T1000 (cell line): Measurements from ENCODE around the gene EPB41L2.
"Not testable (repeated sequence)": the region's sequence is repeated elsewhere in the genome, so short reads cannot be mapped to it uniquely, and the experiment has no call there.

Experiments
- DNase-seq: peaks from one replicate; lab custom pipeline; 2025; ENCODE audit warnings: mixed read lengths; lab: John Stamatoyannopoulos, UW

The EPB41L2 gene

DNA sequence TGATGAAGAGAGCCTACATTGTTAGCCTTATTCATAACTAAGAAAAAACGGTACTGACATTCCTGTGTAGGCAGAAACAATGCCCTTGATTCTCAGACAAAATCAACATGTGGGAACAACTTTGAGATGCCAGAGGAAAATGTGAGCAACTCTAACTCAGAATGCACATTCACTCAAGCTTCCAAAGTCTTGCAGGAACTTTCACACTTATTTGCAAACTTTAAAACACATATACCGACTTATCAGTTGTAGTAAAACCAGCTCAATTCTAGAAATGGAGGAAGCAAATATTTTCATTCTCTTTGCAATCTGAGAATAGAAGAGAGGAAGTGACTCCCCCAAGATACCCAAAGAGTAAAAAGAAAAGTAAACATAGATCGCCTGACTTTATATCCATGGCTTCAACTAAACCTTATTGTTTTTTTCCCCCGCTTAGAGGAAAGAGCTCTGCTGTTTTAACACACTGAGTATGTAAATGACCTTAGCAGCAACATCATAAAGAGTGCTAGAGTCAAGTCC is 117.6 kb downstream of the EPB41L2 start:
- DNase-seq: no peak

DNA sequence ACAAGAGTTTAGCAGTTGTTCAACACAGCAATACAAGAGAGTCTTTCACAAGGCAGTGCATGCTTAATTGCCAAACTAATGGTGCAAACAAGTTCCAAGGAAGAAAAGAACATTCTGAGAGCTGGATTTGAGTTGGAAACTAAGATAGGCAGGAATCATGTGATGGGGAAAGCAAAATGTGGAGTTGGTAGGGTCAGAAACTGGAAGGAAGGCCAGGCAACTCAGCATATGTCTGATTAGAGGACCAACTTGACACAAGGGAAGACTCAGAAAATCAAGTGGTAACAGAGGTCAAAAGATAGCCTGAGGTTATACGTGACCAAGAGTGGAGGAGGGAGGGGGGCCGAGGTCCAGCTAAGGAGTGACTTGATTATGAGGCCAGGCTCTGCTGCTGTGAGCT is 118.6 kb downstream of the EPB41L2 start:
- no peak for DNase-seq

DNA sequence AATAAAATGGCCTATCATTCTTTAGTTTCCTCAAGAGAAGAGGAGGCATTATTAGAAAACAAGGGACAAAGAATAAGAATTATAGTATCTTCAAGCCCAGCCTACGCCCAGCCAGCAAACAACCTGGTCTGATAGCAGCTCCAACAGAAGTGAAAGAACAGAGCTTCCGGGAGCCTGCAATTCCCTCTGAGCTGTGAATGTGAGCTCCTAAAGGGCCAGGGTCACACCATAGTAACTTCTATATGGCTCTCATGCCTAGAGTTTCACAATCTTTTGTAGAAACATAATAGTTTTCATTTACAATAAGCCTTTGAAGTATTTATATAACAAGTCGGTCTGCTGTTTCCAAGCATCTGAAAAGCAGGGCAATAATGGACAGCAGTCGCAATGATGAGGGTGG is 119.3 kb downstream of the EPB41L2 start:
- no peak for DNase-seq

DNA sequence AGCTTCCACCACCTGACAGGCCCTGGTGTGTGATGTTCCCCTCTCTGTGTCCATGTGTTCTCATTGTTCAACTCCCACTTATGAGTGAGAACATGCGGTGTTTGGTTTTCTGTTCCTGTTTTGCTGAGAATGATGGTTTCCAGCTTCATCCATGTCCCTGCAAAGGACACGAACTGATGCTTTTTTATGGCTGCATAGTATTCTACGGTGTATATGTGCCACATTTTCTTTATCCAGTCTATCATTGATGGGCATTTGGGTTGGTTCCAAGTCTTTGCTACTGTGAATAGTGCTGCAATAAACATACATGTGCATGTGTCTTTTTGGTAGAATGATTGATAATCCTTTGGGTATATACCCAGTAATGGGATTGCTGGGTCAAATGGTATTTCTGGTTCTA is 120.3 kb downstream of the EPB41L2 start:
- not testable (repeated sequence) for DNase-seq

DNA sequence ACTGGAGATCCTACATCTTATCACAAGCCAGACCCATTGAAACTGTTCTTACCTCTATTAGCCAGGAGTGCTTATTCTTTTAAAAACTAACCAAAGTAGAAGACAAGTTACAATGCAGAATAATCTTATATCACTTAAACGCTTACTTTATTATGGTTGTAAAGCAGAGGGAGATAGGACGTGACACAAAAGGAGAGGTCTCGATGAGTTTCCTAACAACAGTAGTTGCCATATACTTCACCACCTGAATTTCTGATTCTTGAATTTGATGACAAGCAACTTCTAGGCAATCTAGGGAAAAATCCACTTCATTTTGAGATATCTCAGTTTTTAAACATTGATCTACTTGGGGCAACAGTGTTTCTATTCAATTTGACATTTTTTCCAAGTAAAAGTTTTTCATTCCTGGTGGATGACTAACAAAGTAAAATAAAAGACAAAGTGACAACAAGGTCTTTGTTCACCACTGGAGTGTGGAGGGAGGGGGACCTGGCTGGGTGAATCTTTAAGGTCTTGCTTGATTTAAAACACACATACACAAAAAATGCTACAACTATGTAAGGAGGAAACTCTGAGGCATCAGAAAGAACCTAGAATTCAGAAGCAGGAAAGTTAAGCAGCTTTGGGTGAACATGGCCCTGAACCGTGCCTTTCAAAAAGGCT is 125.0 kb downstream of the EPB41L2 start:
- no peak for DNase-seq

DNA sequence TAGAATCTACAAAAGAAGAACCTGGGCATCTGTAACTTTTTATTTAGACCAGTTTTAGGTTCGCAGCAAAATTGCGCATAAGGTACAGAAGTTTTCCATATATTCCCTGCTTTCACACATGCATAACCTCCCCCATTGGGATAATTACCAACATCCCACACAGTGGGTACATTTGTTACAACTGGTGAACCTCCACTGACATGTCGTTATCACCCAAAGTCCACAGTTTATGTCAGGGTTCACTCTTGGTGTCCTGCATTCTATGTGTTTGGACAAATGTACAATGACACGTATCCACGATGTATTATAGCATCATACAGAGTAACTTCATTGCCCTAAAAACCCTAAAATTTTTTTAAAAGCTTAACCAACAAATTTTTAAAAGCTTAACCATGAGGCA is 126.1 kb downstream of the EPB41L2 start:
- no peak for DNase-seq

DNA sequence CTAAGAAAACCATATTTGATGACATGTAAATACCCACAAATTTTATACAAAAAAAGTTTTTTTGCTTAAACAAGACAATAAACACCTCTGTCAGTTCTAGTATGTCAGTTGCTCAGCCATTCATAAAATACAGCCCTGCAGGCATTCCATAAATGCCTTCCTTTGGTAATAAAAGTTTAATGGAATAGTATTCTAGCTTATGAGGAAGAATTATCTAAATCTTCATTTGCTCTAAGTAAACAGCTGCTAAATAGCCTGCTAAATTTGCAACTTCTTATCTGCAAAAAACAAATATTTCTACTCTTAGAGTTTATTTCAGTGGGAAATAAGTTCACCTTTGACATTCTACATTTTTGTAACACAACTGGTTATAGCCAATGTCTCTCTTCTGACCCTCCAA is 127.1 kb downstream of the EPB41L2 start:
- no peak for DNase-seq

DNA sequence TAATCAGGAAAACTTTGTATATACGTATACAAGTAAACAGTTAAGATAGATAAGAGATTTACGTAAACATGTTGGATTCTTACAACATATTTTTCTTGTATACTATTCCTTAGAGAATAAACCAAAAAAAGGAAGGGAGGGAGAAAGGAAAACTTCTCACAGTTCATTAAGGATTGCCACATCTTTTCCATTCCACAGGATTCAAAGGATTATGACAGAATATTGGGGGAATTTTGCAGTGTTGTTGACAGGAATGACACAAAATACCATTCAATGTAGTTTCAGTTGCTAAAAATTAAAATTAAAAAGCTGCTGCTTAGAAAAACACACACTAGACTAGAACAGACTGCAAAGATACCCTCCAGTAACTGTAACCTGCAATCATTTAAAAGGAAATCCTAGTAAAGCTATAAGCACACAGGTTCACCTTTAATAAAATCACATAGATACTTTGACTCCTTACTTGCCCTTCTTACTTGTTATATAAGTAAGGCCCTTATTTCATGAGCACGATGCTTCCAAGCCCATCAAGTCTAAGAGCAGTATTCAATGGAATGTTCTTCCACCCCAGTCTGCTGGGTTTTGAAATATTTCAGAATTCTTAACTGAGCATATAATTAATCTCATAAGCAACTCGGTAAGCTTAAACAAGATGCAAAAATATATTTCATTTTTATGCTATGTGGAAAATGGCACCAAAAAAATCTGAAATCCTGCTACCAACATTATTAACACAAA is 128.0 kb downstream of the EPB41L2 start:
- DNase-seq: no peak

DNA sequence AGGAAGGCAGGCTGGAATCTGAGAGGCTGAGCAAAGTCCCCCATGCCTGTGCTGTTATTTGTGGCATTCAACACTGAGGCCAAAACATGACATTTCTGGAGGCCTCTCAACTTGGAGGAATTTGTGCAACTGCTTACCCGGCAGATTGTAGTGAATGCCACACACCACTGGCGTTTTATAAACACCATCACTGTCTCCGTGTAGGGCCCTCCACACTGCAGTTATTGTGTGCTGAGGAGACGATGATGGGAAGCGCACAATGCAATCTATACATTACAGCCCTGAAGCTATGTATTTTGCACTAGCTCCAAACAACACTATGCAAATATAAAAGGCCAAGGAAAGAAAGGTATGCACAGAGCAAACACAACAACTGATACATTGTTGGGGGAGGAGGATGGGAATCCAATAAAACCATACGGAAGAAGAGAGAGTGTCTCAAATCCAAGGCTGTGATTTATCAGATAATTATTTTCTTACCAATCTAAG is 129.3 kb downstream of the EPB41L2 start:
- DNase-seq: no peak

DNA sequence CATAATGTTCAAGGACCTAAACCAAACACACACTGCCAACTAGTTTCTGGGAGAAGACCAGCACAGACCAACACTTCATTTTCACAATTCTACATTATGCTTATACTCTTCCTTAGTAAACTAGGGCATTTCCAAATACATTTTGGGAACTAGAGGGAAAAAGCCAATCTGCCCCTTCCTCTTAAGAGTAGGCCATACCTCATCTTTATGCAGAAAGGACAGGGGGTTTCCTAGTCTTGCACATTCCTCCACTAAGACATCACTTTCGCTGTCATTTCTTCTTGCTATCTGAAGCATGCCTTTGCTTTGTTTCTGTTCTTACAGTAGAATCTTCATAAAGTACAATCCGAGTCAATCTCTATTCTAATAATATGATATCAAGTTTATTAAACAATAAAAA is 130.1 kb downstream of the EPB41L2 start:
- DNase-seq: no peak

DNA sequence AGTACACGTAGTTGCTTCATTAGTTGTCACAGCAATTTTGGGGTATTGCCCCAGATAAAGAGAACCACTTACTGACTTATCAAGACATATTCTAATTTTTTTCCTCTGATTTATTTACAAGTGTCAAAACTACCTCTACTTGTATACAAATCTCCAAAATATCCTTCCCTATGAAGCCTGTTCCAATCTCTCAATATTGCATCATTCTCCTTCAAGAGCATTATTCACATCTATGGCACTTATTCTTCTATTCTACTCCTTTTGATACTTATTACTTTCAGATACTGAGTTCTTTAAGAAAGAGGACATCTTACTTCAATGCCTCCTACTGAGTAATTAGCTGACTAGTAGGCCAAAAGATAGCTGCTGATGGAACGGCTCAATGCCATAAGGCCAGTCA is 130.6 kb downstream of the EPB41L2 start:
- no peak for DNase-seq

DNA sequence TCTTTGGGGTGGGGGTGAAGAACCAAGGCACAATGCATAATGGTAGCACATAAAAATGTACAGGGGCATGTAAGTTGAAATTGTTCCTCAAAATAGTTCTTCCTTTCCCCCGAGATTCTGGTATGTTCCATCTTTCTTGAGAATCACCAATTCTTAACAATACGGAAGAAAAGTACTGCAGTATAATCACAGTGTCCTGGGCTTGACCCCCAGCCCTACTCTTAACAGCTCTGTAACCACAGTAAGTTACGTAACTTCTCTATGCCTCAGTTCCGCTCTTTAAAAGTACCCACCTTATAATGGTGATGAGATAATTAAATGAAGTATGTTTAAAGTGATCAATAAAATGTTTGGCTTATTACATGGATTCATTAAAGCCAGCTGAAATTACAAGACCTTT is 131.4 kb downstream of the EPB41L2 start:
- no peak for DNase-seq

DNA sequence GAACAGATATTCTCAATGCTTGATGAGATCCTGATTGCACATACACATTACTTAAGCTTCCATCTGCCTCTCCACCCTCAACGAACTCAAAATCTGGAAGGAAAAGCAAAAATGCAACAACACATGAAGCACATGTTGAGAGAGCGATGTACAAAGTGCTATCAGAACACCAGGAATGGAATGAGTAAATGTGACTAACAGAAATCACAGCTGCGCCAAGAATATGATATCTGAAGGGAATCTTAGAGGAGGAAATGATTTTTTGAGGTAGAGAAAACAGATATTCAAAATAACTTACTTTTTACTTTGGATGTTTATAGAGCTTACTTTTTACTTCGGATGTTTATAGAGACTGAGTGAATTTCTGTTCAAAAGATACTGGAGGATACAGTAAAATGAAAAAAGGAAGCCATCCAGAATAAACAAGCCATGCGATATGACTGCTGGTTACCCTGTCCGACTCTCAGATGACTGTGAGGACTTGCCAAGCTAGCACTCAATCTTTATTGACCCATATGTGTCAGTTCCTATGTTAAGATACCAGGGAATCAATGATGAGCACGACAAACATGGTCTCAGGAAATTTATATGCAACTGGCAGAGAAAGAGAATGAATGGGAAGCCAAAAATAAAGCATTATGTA is 133.9 kb downstream of the EPB41L2 start:
- no peak for DNase-seq

DNA sequence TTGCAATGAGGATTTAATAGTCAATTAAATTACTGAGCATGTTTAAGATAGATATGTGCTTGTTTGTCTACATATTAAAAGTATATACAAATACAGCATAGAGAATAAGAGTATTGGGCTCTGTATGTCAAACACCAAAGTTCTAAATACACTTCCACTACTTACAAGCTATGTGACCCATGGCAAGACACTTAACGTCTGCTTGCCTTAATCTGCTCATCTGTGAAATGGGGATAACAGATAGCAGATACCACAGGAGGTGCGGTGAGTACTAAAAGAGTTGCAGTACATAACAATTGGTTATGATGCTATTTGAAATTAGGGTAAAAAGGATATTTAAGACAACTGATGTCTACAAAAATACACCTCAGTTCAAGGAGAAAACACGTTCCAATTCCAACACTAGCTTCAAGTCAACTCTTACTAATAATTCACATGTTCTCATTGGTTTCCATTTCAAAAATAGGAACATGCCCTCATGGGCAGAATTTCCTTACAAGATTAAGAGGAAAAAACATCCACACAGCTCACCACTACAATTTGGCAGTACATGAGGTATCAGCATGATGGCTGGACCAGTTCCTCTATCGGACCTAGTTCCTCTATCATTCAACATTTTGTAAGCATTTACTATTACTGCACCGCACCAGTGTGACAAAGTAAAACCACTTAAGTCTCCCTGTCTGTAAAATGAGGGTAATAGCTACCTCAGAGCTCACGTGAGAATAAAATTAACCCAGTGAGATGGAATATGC is 134.7 kb downstream of the EPB41L2 start:
- DNase-seq: no peak

DNA sequence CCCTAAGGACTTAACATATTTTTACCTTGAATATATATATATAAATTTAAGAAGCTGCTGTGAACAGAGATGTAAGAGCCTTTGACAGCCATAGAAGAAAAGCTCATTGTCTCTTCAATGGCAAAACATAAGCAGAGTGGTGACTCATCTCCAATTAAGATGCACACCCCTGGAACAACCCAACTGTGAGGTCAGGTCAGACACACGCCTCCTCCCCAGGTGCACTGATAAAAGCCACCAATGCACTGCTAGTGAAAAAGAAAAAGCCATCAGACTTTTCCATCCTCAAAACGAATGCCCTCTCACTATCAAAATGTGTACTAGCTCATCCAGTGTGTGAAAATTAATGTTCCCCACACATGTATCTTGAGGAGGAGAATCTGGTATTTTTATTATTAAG is 135.7 kb downstream of the EPB41L2 start:
- DNase-seq: no peak

DNA sequence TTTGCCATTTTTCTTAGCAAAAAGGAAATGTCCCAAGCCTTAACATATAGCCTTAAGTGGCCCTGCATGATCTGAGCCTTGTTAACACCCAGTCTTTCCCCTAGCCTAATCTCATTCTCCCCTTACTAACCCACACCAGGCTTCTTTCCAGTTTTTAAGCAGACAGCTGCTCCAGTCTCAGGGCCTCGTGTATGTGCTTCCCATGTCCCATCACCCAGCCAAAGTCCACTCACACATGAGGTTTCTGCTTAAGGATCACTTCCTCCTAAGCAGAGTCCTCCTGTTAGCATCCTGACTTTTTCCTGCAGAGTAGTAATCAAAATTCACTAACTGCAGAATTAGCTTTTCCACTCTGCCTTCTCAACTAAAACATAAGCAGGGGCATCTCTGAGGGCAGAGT is 139.7 kb downstream of the EPB41L2 start:
- DNase-seq: no peak

DNA sequence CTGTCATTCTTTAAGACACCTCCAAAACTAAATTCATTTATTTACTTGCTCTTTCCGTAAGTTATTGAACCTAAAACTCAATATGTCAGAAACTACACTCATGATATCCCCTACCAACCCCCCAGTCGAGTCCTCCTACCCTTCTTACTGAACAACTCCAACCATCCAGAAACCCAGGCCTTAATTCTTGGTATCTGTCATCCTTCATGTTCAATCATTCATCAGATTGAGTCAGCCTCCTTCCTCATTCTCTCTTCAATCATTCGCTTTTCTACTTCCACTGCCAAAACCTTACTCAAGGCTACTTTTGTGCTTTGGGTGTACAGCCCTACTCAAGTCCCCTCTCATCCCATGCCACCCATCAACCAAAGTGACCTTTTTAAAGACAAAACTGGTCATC is 140.1 kb downstream of the EPB41L2 start:
- no peak for DNase-seq

DNA sequence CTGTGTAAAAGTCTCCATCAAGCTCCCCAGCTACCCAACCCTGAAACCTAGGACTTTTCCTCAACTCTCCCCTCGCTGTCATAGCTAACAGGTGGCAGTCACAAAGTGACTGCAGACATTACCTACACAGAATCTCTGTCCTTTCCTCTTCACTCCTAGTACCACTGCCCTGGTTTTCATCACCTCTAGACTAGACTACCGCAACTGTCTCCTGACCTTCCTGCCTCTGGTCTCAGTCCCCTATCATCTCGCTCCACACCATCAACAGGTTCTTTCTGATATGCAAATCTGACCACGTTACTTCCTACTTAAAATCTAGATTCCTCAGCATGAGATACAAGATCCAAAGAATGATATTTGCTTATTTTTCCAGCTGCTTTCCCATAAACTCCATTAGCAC is 142.1 kb downstream of the EPB41L2 start:
- DNase-seq: no peak

DNA sequence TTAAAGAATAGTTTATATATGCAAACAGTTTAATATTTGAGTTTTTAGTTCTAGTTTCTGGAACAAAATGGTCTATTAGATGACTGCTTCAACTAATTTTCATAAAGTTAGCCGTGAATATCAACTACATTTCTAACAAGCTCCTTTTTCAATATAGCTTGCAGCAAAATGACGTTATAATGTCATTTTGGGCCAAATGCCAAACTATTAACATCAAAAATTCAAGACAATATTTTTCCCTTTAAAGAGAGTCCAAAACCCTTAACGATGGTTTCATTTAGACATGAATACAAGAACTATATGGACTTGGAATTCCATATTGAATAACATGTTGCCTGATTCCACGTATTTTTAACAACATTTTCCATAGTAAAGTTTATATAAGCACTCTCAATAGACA is 144.9 kb downstream of the EPB41L2 start:
- DNase-seq: no peak

DNA sequence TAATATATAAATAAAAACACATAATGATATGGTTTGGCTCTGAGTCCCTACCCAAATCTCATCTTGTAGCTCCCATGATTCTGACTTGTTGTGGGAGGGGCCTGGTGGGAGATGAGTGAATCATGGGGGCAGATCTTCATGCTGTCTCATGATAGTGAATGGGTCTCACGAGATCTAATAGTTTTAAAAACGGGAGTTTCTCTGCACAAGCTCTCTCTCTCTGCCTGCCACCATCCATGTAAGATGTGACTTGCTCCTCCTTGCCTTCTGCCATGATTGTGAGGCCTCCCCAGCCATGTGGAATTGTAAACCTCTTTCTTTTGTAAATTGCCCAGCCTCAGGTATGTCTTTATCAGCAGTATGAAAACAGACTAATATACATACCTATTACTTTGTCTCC is 147.4 kb downstream of the EPB41L2 start:
- not testable (repeated sequence) for DNase-seq

DNA sequence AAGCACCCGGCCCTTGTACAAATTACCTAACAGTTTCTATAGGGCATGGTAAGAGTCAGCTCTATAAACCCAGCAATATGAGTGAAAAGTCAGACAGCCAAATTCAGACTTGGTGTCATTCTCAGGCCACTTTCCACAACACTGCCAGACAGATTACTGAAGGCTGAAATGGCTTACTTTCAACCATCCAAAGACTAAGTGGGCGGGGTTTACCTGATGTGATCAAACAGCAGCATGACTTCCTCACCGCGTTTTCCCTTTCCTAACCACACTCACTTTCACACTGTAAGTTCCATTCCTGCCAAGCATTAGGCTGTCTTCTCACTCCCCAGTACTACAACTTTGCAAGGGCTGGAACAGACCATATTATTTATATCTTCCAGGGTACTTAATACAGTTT is 149.9 kb downstream of the EPB41L2 start:
- no peak for DNase-seq

DNA sequence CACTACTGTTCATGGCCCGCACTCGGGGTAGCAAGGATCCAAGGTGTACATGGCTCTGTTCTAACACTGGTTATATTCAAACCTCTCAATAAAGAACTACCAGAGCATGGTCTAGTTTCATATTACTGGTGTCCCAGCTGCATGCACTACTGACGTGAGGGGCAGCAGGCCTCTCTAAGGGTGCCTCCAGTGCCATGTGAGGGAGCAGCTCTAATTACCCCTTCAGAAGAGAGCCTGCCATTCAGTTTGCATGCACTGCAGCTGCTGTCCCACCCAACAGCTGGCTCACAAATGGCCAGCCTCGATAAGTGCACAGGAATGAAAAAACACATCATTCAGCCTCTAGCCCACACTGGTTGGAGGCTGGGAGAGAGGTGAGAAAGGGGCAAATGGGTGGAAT is 150.6 kb downstream of the EPB41L2 start:
- DNase-seq: no peak
